Skeletal muscle cell (primary cell): Measurements from ENCODE around the gene KRTAP10-3.
"Not testable (repeated sequence)": the region's sequence is repeated elsewhere in the genome, so short reads cannot be mapped to it uniquely, and the experiment has no call there.

Experiments used
- DNase-seq: peaks from one replicate; pipeline ENCODE4 v3.0.0-alpha.2; 2010; ENCODE audit warnings: low read depth
- H3K4me3 ChIP-seq: 2 replicates; pipeline ENCODE4 v1.5.1; 2011; ENCODE audit warnings: low read depth, mild to moderate bottlenecking, control low read depth, low read length, moderate library complexity

KRTAP10-3 gene

GRCh38 chr21:44558695-44559094 lies at the start of gene KRTAP10-3:
TSS of gene KRTAP10-3 (minus strand) at chr21:44558795. CDS start at chr21:44558715, 80 bp downstream.
- no peak for DNase-seq
- no peak within 1 kb of the TSS for H3K4me3 ChIP-seq

- no peak overlapping the region for H3K4me3 ChIP-seq
- no peak for DNase-seq
These were observed 47.9 kb upstream of the KRTAP10-3 start for GRCh38 chr21:44606495-44606894.

GRCh38 chr21:44603911-44604310 lies 45.3 kb upstream of the KRTAP10-3 start:
- DNase-seq = no peak

GRCh38 chr21:44603109-44603875 lies 44.7 kb upstream of the KRTAP10-3 start:
- DNase-seq = no peak
- H3K4me3 ChIP-seq = no peak overlapping the region

More at GRCh38 chr21:44603911-44604310, 45.3 kb upstream of the KRTAP10-3 start:
- H3K4me3 ChIP-seq = no peak overlapping the region

- H3K4me3 ChIP-seq = no peak overlapping the region
- DNase-seq = no peak
These were observed 43.9 kb upstream of the KRTAP10-3 start for GRCh38 chr21:44602463-44602850.

- no peak overlapping the region for H3K4me3 ChIP-seq
- DNase-seq = no peak
These were observed 43.2 kb upstream of the KRTAP10-3 start for GRCh38 chr21:44601596-44602462.

GRCh38 chr21:44601091-44601490 lies 42.5 kb upstream of the KRTAP10-3 start:
- not testable (repeated sequence) for DNase-seq, H3K4me3 ChIP-seq

GRCh38 chr21:44600118-44600978 lies 41.8 kb upstream of the KRTAP10-3 start, which contains the start of gene KRTAP10-7:
TSS of gene KRTAP10-7 (plus strand) at chr21:44600597. CDS start at chr21:44600622, 25 bp downstream.
- DNase-seq, H3K4me3 ChIP-seq: not testable (repeated sequence)

- no peak overlapping the region for H3K4me3 ChIP-seq
- no peak for DNase-seq
These were observed 40.9 kb upstream of the KRTAP10-3 start for GRCh38 chr21:44599264-44600029.

GRCh38 chr21:44598061-44598460 lies 39.5 kb upstream of the KRTAP10-3 start:
- no peak for DNase-seq
- no peak overlapping the region for H3K4me3 ChIP-seq

GRCh38 chr21:44596068-44596725 lies 37.6 kb upstream of the KRTAP10-3 start:
- H3K4me3 ChIP-seq = no peak overlapping the region
- DNase-seq = no peak

- DNase-seq = no peak
- H3K4me3 ChIP-seq = no peak overlapping the region
These were observed 36.9 kb upstream of the KRTAP10-3 start for GRCh38 chr21:44595524-44595923.

GRCh38 chr21:44594406-44594916 lies 35.9 kb upstream of the KRTAP10-3 start:
- no peak for DNase-seq
- no peak overlapping the region for H3K4me3 ChIP-seq

GRCh38 chr21:44593598-44594405 lies 35.2 kb upstream of the KRTAP10-3 start:
- no peak for DNase-seq

GRCh38 chr21:44592446-44593311 lies 34.1 kb upstream of the KRTAP10-3 start, which contains the start of gene KRTAP10-6:
TSS of gene KRTAP10-6 (minus strand) at chr21:44592505. CDS start at chr21:44592484, 21 bp downstream.
- no peak for DNase-seq
- no peak within 1 kb of the TSS for H3K4me3 ChIP-seq

More at GRCh38 chr21:44593598-44594405, 35.2 kb upstream of the KRTAP10-3 start:
- H3K4me3 ChIP-seq = no peak overlapping the region

GRCh38 chr21:44591801-44592130 lies 33.2 kb upstream of the KRTAP10-3 start:
- not testable (repeated sequence) for H3K4me3 ChIP-seq

More at GRCh38 chr21:44591801-44592130, 33.2 kb upstream of the KRTAP10-3 start:
- DNase-seq = not testable (repeated sequence)
